Loucy (cell line): ENCODE results near the gene DNM3.

Source experiments
- H2AFZ ChIP-seq: fragments of 200-600 bp; sonication (generic); 2 replicates; pipeline ENCODE4 v1.6.0; 2016; ENCODE audit warnings: antibody characterized with exemption, mild to moderate bottlenecking, low read length, moderate library complexity
- H3F3A ChIP-seq: fragments of 200-600 bp; 2 replicates; pipeline ENCODE4 v1.6.0; 2016; ENCODE audit warnings: antibody characterized with exemption, low read depth, mild to moderate bottlenecking
- H3K27me3 ChIP-seq: fragments of 200-600 bp; sonication (generic); 2 replicates; pipeline ENCODE4 v1.6.1; 2014; ENCODE audit warnings: low read length, mild to moderate bottlenecking; ENCODE audit not compliant: insufficient read depth, poor library complexity, severe bottlenecking
- H3K36me3 ChIP-seq: fragments of 200-600 bp; sonication (generic); 2 replicates; pipeline ENCODE4 v1.6.1; 2016; ENCODE audit warnings: low read length; ENCODE audit not compliant: insufficient read depth
- H3K4me1 ChIP-seq: fragments of 200-600 bp; sonication (generic); 2 replicates; pipeline ENCODE4 v1.5.1; 2014; ENCODE audit warnings: low read length, mild to moderate bottlenecking; ENCODE audit not compliant: insufficient read depth, poor library complexity, severe bottlenecking
- H3K4me2 ChIP-seq: fragments of 200-600 bp; sonication (generic); 2 replicates; pipeline ENCODE4 v1.6.0; 2014; ENCODE audit warnings: antibody characterized with exemption, low read length, low read depth, mild to moderate bottlenecking; ENCODE audit not compliant: poor library complexity, severe bottlenecking
- H3K4me3 ChIP-seq: fragments of 200-600 bp; sonication (generic); 2 replicates; pipeline ENCODE4 v1.5.1; 2014; ENCODE audit warnings: low read length, mild to moderate bottlenecking, mixed read lengths; ENCODE audit not compliant: poor library complexity, severe bottlenecking
- H3K79me2 ChIP-seq: fragments of 200-600 bp; sonication (generic); 2 replicates; pipeline ENCODE4 v1.6.1; 2014; ENCODE audit warnings: low read length; ENCODE audit not compliant: insufficient read depth
- H3K9ac ChIP-seq: fragments of 200-600 bp; sonication (generic); 2 replicates; pipeline ENCODE4 v1.6.0; 2014; ENCODE audit warnings: mild to moderate bottlenecking, low read depth, low read length, moderate library complexity; ENCODE audit not compliant: poor library complexity, severe bottlenecking
- H3K9me2 ChIP-seq: fragments of 200-600 bp; sonication (generic); replicated peaks from 2 replicates; pipeline ENCODE4 v1.6.1; 2016; ENCODE audit warnings: low read depth, low read length, mixed read lengths
- H3K9me3 ChIP-seq: fragments of 200-600 bp; sonication (generic); 2 replicates; pipeline ENCODE4 v1.6.1; 2014; ENCODE audit warnings: mild to moderate bottlenecking, antibody characterized with exemption, low read length, low read depth; ENCODE audit not compliant: insufficient read depth
- H4K20me1 ChIP-seq: fragments of 200-600 bp; sonication (generic); 2 replicates; pipeline ENCODE4 v1.6.0; 2014; ENCODE audit warnings: antibody characterized with exemption, low read length, mild to moderate bottlenecking; ENCODE audit not compliant: insufficient read depth, poor library complexity, severe bottlenecking
- EZH2phosphoT487 ChIP-seq: fragments of 200-600 bp; IDR thresholded peaks from 2 replicates; pipeline ENCODE4 v1.6.1; 2018; ENCODE audit warnings: antibody characterized with exemption, mild to moderate bottlenecking, moderate library complexity, borderline replicate concordance
- TF ChIP-seq, protein P1 (sequence below): fragments of 200-600 bp; sonication (generic); conservative IDR thresholded peaks from 2 replicates; pipeline ENCODE4 v1.5.1; 2014; ENCODE audit warnings: mild to moderate bottlenecking, antibody characterized with exemption, low read length

Gene DNM3

DNA sequence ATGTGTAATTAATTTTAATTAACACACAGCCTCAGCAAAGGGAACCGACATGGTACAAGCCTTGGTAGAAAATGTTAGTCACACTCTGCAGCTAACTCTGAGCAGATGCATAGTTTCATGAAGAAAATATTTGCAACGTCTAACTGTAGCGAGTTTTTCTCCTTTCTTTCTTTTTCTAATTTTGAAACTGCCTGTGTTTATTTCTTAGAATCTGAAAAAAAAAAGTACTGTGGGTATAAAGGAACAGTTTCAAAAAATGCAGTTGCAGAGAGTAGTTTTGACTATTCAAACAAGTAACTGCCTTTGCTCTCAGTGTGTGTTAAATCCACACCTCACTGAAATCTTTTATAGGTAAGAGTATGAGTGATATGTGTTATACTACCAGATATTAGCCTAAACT is 429.3 kb downstream of the DNM3 start:
- H3K4me3 ChIP-seq, result no peak overlapping the region
- no peaks in the 10 kb centered on the region for H3K9me3 ChIP-seq
- no peaks in the 10 kb centered on the region for H3K27me3 ChIP-seq
- no peak overlapping the region for H3K4me2 ChIP-seq
- H3K4me1 ChIP-seq, result no peaks in the 10 kb centered on the region
- TF ChIP-seq EZH2phosphoT487, result no peak
- no peaks in the 10 kb centered on the region for H3K36me3 ChIP-seq
- no peaks in the 10 kb centered on the region for H3K79me2 ChIP-seq
- H2AFZ ChIP-seq, result no peak overlapping the region
- no peaks in the 10 kb centered on the region for H3K9me2 ChIP-seq
- H3K9ac ChIP-seq, result no peak overlapping the region
- H4K20me1 ChIP-seq, result no peaks in the 10 kb centered on the region
- H3F3A ChIP-seq, result no peaks in the 10 kb centered on the region

DNA sequence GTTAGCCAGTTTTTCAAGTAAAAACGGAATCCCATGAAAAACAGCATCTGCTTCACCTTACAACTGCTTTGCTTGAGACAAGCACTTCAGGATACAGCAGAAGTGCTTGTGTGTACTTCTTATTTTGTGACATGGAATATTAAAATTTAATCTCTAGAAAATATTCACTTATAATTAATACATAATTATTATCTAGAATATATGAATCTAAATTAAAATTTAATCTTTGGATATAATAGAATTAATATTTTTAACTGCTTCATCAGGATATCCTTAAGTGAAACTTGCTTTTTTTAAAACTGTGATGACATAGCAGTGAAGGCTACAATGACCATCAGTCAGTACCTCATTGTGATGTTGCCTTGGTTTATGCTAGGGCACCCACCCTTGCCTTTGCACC is 430.8 kb downstream of the DNM3 start:
- Histone ChIP-seq H4K20me1 (no peaks in the 10 kb centered on the region), H3K9me2 (no peaks in the 10 kb centered on the region), H3F3A (no peaks in the 10 kb centered on the region), H3K36me3 (no peaks in the 10 kb centered on the region), H3K9me3 (no peaks in the 10 kb centered on the region), H3K4me2 (no peak overlapping the region), H3K9ac (no peak overlapping the region), H3K79me2 (no peaks in the 10 kb centered on the region), H3K27me3 (no peaks in the 10 kb centered on the region), H3K4me1 (no peaks in the 10 kb centered on the region), H3K4me3 (no peak overlapping the region), H2AFZ (no peak overlapping the region)
- TF ChIP-seq, protein P1, sequence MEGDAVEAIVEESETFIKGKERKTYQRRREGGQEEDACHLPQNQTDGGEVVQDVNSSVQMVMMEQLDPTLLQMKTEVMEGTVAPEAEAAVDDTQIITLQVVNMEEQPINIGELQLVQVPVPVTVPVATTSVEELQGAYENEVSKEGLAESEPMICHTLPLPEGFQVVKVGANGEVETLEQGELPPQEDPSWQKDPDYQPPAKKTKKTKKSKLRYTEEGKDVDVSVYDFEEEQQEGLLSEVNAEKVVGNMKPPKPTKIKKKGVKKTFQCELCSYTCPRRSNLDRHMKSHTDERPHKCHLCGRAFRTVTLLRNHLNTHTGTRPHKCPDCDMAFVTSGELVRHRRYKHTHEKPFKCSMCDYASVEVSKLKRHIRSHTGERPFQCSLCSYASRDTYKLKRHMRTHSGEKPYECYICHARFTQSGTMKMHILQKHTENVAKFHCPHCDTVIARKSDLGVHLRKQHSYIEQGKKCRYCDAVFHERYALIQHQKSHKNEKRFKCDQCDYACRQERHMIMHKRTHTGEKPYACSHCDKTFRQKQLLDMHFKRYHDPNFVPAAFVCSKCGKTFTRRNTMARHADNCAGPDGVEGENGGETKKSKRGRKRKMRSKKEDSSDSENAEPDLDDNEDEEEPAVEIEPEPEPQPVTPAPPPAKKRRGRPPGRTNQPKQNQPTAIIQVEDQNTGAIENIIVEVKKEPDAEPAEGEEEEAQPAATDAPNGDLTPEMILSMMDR, result no peak
- TF ChIP-seq EZH2phosphoT487, result no peak

DNA sequence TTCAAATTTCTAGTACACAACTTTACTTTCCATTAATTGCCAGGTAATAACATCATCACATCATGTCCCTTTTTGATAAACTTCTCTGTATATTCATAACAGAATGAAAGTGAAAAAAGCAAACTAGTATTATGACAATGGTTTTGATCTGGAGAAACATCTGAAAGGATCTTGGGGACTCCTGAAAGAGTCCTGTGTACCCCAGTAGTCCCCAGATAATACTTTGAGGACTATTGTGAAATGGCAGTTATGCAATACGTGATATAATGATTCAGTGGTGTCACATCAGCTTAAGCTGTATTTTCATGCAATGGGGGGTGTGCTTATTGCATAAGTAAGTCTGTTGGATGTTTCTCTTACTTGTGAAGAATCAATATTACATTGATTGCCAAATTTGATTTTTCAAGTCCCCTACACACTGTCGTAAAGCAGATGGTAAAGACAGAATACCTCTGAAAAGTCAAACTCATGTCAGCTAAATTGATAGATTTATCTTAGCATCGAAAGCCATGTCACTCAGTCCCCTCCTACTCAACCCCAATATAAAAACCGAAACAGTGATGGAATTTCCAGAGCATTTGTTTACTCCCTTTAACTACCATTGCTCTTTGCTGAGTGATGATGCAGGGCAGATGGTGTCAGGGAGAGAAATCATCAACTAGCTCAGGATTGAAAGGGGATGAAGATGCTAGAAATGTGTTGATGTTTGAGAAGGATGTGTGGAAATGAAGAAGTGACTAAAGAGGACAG is 432.5 kb downstream of the DNM3 start:
- H3K9ac ChIP-seq, result no peak overlapping the region
- H3K36me3 ChIP-seq, result no peaks in the 10 kb centered on the region
- H3K27me3 ChIP-seq, result no peaks in the 10 kb centered on the region
- H3K79me2 ChIP-seq, result no peaks in the 10 kb centered on the region
- no peaks in the 10 kb centered on the region for H3K4me1 ChIP-seq
- TF ChIP-seq EZH2phosphoT487, result no peak
- TF ChIP-seq, protein P1, result no peak
- no peak overlapping the region for H2AFZ ChIP-seq
- H3K4me2 ChIP-seq, result no peak overlapping the region
- H3K9me2 ChIP-seq, result no peaks in the 10 kb centered on the region
- no peak overlapping the region for H3K4me3 ChIP-seq
- H4K20me1 ChIP-seq, result no peaks in the 10 kb centered on the region
- no peaks in the 10 kb centered on the region for H3F3A ChIP-seq
- no peaks in the 10 kb centered on the region for H3K9me3 ChIP-seq

DNA sequence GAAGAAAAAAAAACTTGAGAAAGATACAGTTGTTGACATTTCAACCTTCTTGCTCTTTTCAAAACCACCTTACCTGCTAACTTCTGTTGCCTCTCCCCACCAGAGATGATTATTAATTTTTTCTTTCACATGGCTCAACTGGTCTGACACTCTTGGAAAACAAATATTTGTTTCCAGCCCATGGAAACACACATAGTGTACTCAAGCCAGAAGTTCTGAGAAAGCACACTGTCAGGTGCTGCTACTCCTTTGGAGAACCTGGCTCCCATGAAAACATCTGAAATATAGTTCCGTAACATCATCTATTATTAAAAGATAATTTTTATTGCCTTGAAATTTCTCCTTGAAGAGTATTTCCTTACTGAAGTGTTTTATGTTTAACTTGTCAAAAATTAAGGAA is 434.2 kb downstream of the DNM3 start:
- Histone ChIP-seq H3K9me3 (no peaks in the 10 kb centered on the region), H3K4me1 (no peaks in the 10 kb centered on the region), H3K27me3 (no peaks in the 10 kb centered on the region), H3K4me3 (no peak overlapping the region), H4K20me1 (no peaks in the 10 kb centered on the region), H3K79me2 (no peaks in the 10 kb centered on the region), H3K36me3 (no peaks in the 10 kb centered on the region), H3K4me2 (no peak overlapping the region), H3F3A (no peaks in the 10 kb centered on the region), H3K9me2 (no peaks in the 10 kb centered on the region), H2AFZ (no peak overlapping the region), H3K9ac (no peak overlapping the region)
- TF ChIP-seq, protein P1, result no peak
- no peak for TF ChIP-seq EZH2phosphoT487
